ENCODE results near the gene CPA1.

CPA1 gene

DNA sequence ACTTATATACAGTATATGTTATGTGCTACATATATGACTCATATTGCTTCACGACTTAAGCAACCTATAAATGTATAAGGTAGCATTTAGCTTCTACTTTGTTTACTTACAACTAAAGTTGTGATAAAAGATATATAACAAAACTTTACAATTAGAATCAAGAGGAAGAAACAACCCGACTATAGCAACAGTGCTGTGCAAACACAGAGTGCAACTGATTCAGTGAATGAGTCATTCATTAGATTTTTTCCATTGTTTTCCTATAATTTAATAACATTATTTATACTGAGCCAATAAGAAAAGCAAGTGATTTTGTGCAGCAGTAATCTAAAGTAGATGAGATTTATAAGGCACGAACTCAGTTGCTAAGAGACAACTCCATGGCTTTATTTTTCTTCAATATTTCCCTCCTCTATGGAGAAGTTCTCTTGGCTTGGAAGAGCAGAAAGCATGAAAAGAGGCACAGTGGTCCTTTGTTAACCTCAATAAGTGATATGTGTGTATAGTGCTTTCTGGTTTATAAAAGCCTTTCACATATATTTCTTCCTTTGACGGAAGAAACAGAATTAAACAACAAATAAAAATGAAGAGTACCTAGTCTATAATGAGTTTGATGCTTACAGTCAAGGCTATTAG is 40.8 kb downstream of the CPA1 start:
- H3K79me2 ChIP-seq (ENCODE audit: insufficient read depth, low read length) = no peaks in the 10 kb centered on the region
- H3K9ac ChIP-seq (ENCODE audit: low read length) = no peak overlapping the region
- TF ChIP-seq, protein P1, sequence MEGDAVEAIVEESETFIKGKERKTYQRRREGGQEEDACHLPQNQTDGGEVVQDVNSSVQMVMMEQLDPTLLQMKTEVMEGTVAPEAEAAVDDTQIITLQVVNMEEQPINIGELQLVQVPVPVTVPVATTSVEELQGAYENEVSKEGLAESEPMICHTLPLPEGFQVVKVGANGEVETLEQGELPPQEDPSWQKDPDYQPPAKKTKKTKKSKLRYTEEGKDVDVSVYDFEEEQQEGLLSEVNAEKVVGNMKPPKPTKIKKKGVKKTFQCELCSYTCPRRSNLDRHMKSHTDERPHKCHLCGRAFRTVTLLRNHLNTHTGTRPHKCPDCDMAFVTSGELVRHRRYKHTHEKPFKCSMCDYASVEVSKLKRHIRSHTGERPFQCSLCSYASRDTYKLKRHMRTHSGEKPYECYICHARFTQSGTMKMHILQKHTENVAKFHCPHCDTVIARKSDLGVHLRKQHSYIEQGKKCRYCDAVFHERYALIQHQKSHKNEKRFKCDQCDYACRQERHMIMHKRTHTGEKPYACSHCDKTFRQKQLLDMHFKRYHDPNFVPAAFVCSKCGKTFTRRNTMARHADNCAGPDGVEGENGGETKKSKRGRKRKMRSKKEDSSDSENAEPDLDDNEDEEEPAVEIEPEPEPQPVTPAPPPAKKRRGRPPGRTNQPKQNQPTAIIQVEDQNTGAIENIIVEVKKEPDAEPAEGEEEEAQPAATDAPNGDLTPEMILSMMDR (IDR thresholded peaks at IDR 0.05; ENCODE audit: insufficient read depth, low read length, poor library complexity, severe bottlenecking) = no peak
- no peak for TF ChIP-seq EZH2phosphoT487 (conservative IDR thresholded peaks at IDR 0.05; ENCODE audit: low read length)
- H2AFZ ChIP-seq (ENCODE audit: low read depth, low read length, severe bottlenecking) = no peak overlapping the region
- no peak overlapping the region for H3K4me2 ChIP-seq (ENCODE audit: low read depth, low read length, poor library complexity, severe bottlenecking)
- H3K36me3 ChIP-seq (ENCODE audit: low read length) = no peaks in the 10 kb centered on the region; the same call in 1 of the 2 replicates
- H3K9me3 ChIP-seq (ENCODE audit: insufficient read depth, low read length) = no peaks in the 10 kb centered on the region
- no peak overlapping the region for H3K27ac ChIP-seq (ENCODE audit: low read depth, low read length)
- no peaks in the 10 kb centered on the region for H3K27me3 ChIP-seq (ENCODE audit: low read length)
- no peaks in the 10 kb centered on the region for H3K9me2 ChIP-seq (replicated peaks; ENCODE audit: insufficient read depth, low read length)
- H4K20me1 ChIP-seq (ENCODE audit: low read depth, low read length) = no peaks in the 10 kb centered on the region
- no peaks in the 10 kb centered on the region for H3F3A ChIP-seq (ENCODE audit: insufficient read depth)
- no peak overlapping the region for H3K4me3 ChIP-seq (ENCODE audit: insufficient read depth, low read length, poor library complexity, severe bottlenecking)

DNA sequence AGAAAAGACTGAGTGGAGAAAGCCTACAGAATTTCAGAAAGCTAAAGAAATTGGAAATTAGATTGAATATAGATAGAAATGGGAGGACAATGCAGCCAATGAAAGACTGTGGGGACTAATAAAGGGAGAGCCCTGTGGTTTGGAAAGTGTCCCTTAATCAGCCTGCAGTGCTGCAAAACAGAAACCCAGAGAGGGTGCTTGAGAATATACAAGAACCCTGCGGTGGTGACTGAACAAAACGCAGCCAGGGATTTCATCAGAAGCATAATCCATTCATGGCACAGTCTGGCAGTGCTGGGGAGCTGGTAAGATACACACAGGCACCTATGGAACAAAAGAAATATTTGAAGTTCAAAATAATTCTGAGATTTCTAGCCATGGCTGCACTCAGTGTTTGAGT is 41.4 kb downstream of the CPA1 start:
- no peaks in the 10 kb centered on the region for H3F3A ChIP-seq (ENCODE audit: insufficient read depth)
- no peaks in the 10 kb centered on the region for H3K9me2 ChIP-seq (replicated peaks; ENCODE audit: insufficient read depth, low read length)
- no peak overlapping the region for H3K4me2 ChIP-seq (ENCODE audit: low read depth, low read length, poor library complexity, severe bottlenecking)
- H4K20me1 ChIP-seq (ENCODE audit: low read depth, low read length) = no peaks in the 10 kb centered on the region
- H3K27me3 ChIP-seq (ENCODE audit: low read length) = no peaks in the 10 kb centered on the region
- no peak overlapping the region for H2AFZ ChIP-seq (ENCODE audit: low read depth, low read length, severe bottlenecking)
- no peaks in the 10 kb centered on the region for H3K9me3 ChIP-seq (ENCODE audit: insufficient read depth, low read length)
- no peak overlapping the region for H3K9ac ChIP-seq (ENCODE audit: low read length)
- H3K27ac ChIP-seq (ENCODE audit: low read depth, low read length) = no peak overlapping the region
- TF ChIP-seq, protein P1 (IDR thresholded peaks at IDR 0.05; ENCODE audit: insufficient read depth, low read length, poor library complexity, severe bottlenecking) = no peak
- no peak for TF ChIP-seq EZH2phosphoT487 (conservative IDR thresholded peaks at IDR 0.05; ENCODE audit: low read length)
- no peaks in the 10 kb centered on the region for H3K79me2 ChIP-seq (ENCODE audit: insufficient read depth, low read length)
- no peaks in the 10 kb centered on the region; the same call in 1 of the 2 replicates for H3K36me3 ChIP-seq (ENCODE audit: low read length)
- H3K4me3 ChIP-seq (ENCODE audit: insufficient read depth, low read length, poor library complexity, severe bottlenecking) = no peak overlapping the region

DNA sequence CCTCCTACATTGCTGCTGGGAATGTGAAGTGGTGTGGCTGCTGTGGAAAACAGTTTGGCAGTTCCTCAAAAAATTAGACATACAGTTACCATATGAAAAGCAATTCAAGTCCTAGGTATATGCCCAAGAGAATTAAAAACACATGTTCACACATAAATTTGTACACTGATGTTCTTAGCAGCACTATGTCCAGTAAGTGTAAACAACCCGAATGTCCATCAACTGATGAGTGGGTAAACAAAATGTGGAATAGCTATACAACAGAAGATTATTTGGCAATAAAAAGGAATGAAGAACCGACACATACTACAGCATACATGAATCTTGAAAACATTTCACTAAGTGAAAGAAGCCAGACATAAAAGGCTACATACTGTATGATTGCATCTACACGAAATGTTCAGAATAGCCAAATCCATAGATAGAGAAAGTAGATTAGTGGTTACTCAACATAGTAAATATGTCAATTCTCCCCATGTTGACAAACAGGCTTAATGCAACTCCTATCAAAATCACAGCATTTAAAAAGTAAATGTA is 43.3 kb downstream of the CPA1 start:
- no peaks in the 10 kb centered on the region for H3F3A ChIP-seq (ENCODE audit: insufficient read depth)

More for the DNA sequence above, 43.3 kb downstream of the CPA1 start:
- H3K27ac ChIP-seq (ENCODE audit: low read depth, low read length) = no peak overlapping the region
- no peaks in the 10 kb centered on the region; the same call in 1 of the 2 replicates for H3K36me3 ChIP-seq (ENCODE audit: low read length)
- no peak overlapping the region for H3K4me2 ChIP-seq (ENCODE audit: low read depth, low read length, poor library complexity, severe bottlenecking)
- H4K20me1 ChIP-seq (ENCODE audit: low read depth, low read length) = no peaks in the 10 kb centered on the region
- H3K9me2 ChIP-seq (replicated peaks; ENCODE audit: insufficient read depth, low read length) = no peaks in the 10 kb centered on the region
- no peaks in the 10 kb centered on the region for H3K9me3 ChIP-seq (ENCODE audit: insufficient read depth, low read length)
- no peak overlapping the region for H2AFZ ChIP-seq (ENCODE audit: low read depth, low read length, severe bottlenecking)
- H3K27me3 ChIP-seq (ENCODE audit: low read length) = no peaks in the 10 kb centered on the region
- TF ChIP-seq, protein P1 (IDR thresholded peaks at IDR 0.05; ENCODE audit: insufficient read depth, low read length, poor library complexity, severe bottlenecking) = no peak
- TF ChIP-seq EZH2phosphoT487 (conservative IDR thresholded peaks at IDR 0.05; ENCODE audit: low read length) = no peak
- H3K9ac ChIP-seq (ENCODE audit: low read length) = no peak overlapping the region
- no peak overlapping the region for H3K4me3 ChIP-seq (ENCODE audit: insufficient read depth, low read length, poor library complexity, severe bottlenecking)
- H3K79me2 ChIP-seq (ENCODE audit: insufficient read depth, low read length) = no peaks in the 10 kb centered on the region
